H9 (cell line): ENCODE measurements around the gene CERS2. TPM values are rescaled to one million over a fixed set of nuclear protein-coding genes. Genes with fewer than 3 reads are reported as not detected.

Experiments used
- DNase-seq: peaks from one replicate; pipeline ENCODE4 v3.0.0-alpha.2; 2017
- H2AFZ ChIP-seq: one replicate; pipeline ENCODE4 v1.6.1; 2013; ENCODE audit warnings: mild to moderate bottlenecking, low read length, control low read depth, moderate library complexity
- H2AK5ac ChIP-seq: 2 replicates; pipeline ENCODE4 v1.6.1; 2013; ENCODE audit warnings: low read length, control low read depth, mixed read lengths; ENCODE audit not compliant: insufficient read length
- H2BK120ac ChIP-seq: one replicate; pipeline ENCODE4 v1.6.1; 2013; ENCODE audit warnings: low read depth, mild to moderate bottlenecking, low read length, control low read depth, inconsistent platforms; ENCODE audit not compliant: poor library complexity, severe bottlenecking
- H2BK12ac ChIP-seq: 2 replicates; pipeline ENCODE4 v1.6.1; 2013; ENCODE audit warnings: low read length, control low read depth, mixed read lengths, low read depth; ENCODE audit not compliant: insufficient read length
- H2BK15ac ChIP-seq: 2 replicates; pipeline ENCODE4 v1.6.1; 2013; ENCODE audit warnings: low read depth, low read length, control low read depth
- H2BK20ac ChIP-seq: one replicate; pipeline ENCODE4 v1.6.1; 2013; ENCODE audit warnings: low read depth, mild to moderate bottlenecking, low read length, control low read depth, inconsistent platforms; ENCODE audit not compliant: poor library complexity, severe bottlenecking
- H2BK5ac ChIP-seq: 2 replicates; pipeline ENCODE4 v1.6.1; 2013; ENCODE audit warnings: low read length, control low read depth, mixed read lengths; ENCODE audit not compliant: insufficient read length
- H3K14ac ChIP-seq: 2 replicates; pipeline ENCODE4 v1.6.1; 2013; ENCODE audit warnings: low read length, control low read depth; ENCODE audit not compliant: insufficient read depth
- H3K18ac ChIP-seq: 2 replicates; pipeline ENCODE4 v1.6.1; 2013; ENCODE audit warnings: low read depth, mild to moderate bottlenecking, mixed read lengths, low read length, control low read depth; ENCODE audit not compliant: insufficient read length
- H3K23ac ChIP-seq: 2 replicates; pipeline ENCODE4 v1.6.1; 2013; ENCODE audit warnings: low read length, control low read depth, mixed read lengths, low read depth; ENCODE audit not compliant: insufficient read length
- H3K23me2 ChIP-seq: 2 replicates; pipeline ENCODE4 v1.6.1; 2013; ENCODE audit warnings: low read depth, mild to moderate bottlenecking, mixed read lengths, low read length, control low read depth; ENCODE audit not compliant: insufficient read length, poor library complexity, severe bottlenecking
- H3K27ac ChIP-seq: 2 replicates; pipeline ENCODE4 v1.5.1; 2013; ENCODE audit warnings: low read length, control low read depth, mixed read lengths, low read depth; ENCODE audit not compliant: insufficient read length
- H3K27me3 ChIP-seq: 2 replicates; pipeline ENCODE4 v1.6.1; 2013; ENCODE audit warnings: low read length, control low read depth, inconsistent platforms; ENCODE audit not compliant: insufficient read depth
- H3K4ac ChIP-seq: 2 replicates; pipeline ENCODE4 v1.6.1; 2013; ENCODE audit warnings: low read depth, mild to moderate bottlenecking, control low read depth, inconsistent platforms, low read length, moderate library complexity
- H3K4me1 ChIP-seq: 2 replicates; pipeline ENCODE4 v1.6.1; 2013; ENCODE audit warnings: low read length, control low read depth, inconsistent platforms; ENCODE audit not compliant: insufficient read depth
- H3K4me2 ChIP-seq: 2 replicates; pipeline ENCODE4 v1.6.1; 2013; ENCODE audit warnings: low read length, control low read depth, mixed read lengths; ENCODE audit not compliant: insufficient read length, insufficient read depth
- H3K56ac ChIP-seq: 2 replicates; pipeline ENCODE4 v1.6.1; 2013; ENCODE audit warnings: low read depth, mild to moderate bottlenecking, mixed read lengths, low read length, control low read depth; ENCODE audit not compliant: insufficient read length
- H3K79me1 ChIP-seq: 2 replicates; pipeline ENCODE4 v1.6.1; 2013; ENCODE audit warnings: low read depth, mild to moderate bottlenecking, moderate library complexity, low read length, control low read depth, inconsistent platforms; ENCODE audit not compliant: insufficient read depth, poor library complexity, severe bottlenecking
- H3K79me2 ChIP-seq: 2 replicates; pipeline ENCODE4 v1.6.1; 2013; ENCODE audit warnings: low read length, control low read depth, inconsistent platforms; ENCODE audit not compliant: insufficient read depth
- H3K9ac ChIP-seq: 2 replicates; pipeline ENCODE4 v1.6.1; 2013; ENCODE audit warnings: low read length, control low read depth, mixed read lengths; ENCODE audit not compliant: insufficient read length; ENCODE audit errors: extremely low read depth
- H3K9me3 ChIP-seq: one replicate; pipeline ENCODE4 v1.6.1; 2013; ENCODE audit warnings: low read depth, low read length, inconsistent platforms; ENCODE audit not compliant: control insufficient read depth
- H3T11ph ChIP-seq: one replicate; pipeline ENCODE4 v1.6.1; 2013; ENCODE audit warnings: mild to moderate bottlenecking, low read length, control low read depth, inconsistent platforms
- H4K20me1 ChIP-seq: one replicate; pipeline ENCODE4 v1.6.1; 2013; ENCODE audit not compliant: control insufficient read depth, insufficient read length, insufficient read depth
- H4K5ac ChIP-seq: 2 replicates; pipeline ENCODE4 v1.6.1; 2013; ENCODE audit warnings: low read depth, mild to moderate bottlenecking, mixed read lengths, low read length, control low read depth; ENCODE audit not compliant: insufficient read length
- H4K8ac ChIP-seq: replicated peaks from 2 replicates; pipeline ENCODE4 v1.6.1; 2013; ENCODE audit warnings: low read length, control low read depth, mixed read lengths, low read depth; ENCODE audit not compliant: insufficient read length
- H4K91ac ChIP-seq: 2 replicates; pipeline ENCODE4 v1.6.1; 2013; ENCODE audit warnings: low read depth, mild to moderate bottlenecking, moderate library complexity, mixed read lengths, low read length, control low read depth; ENCODE audit not compliant: insufficient read length
- H3K27ac Mint-ChIP-seq, 3 experiments: 2 replicates in 2 of 3; 3 replicates in 1 of 3; pipeline ENCODE4 v1.8.0; 2020 to 2021; ENCODE audit warnings: mixed read lengths in 3 of 3, mild to moderate bottlenecking in 1 of 3, moderate library complexity in 1 of 3
- H3K27me3 Mint-ChIP-seq: 2 replicates; pipeline ENCODE4 v1.8.0; 2021; ENCODE audit warnings: low read depth, mild to moderate bottlenecking, moderate library complexity, mixed read lengths
- H3K36me3 Mint-ChIP-seq, 3 experiments: 2 replicates in 2 of 3; 3 replicates in 1 of 3; pipeline ENCODE4 v1.8.0; 2020 to 2021; ENCODE audit warnings: low read depth in 3 of 3, mixed read lengths in 3 of 3; ENCODE audit not compliant: insufficient read depth in 1 of 3
- H3K4me1 Mint-ChIP-seq, 2 experiments: 2 replicates each; pipeline ENCODE4 v1.8.0; 2020; ENCODE audit warnings: mixed read lengths in 2 of 2
- H3K4me3 Mint-ChIP-seq, 2 experiments: 2 replicates in 1 of 2; 3 replicates in 1 of 2; pipeline ENCODE4 v1.8.0; 2020 to 2021; ENCODE audit warnings: mild to moderate bottlenecking in 2 of 2, mixed read lengths in 2 of 2, moderate library complexity in 1 of 2
- H3K9me3 Mint-ChIP-seq, 2 experiments: 2 replicates in 1 of 2; 3 replicates in 1 of 2; pipeline ENCODE4 v1.8.0; 2020; ENCODE audit warnings: mild to moderate bottlenecking in 2 of 2, mixed read lengths in 2 of 2, moderate library complexity in 1 of 2
- CTCF ChIP-seq: fragments of 200-600 bp; sonication (generic); conservative IDR thresholded peaks from 3 replicates; pipeline ENCODE4 v1.8.0; 2021; ENCODE audit warnings: antibody characterized with exemption, mild to moderate bottlenecking
- WGBS: extraction: QIAGEN DNeasy Blood & Tissue Kit; methylation state at CpG from one replicate; pipeline ENCODE4 v1.1.7; 2013; ENCODE audit warnings: missing lambda C conversion rate, low lambda C conversion rate, mixed read lengths; ENCODE audit not compliant: insufficient read length; ENCODE audit errors: extremely low coverage; 5-methylcytosine and 5-hydroxymethylcytosine counted together
- total RNA-seq: library from RNA; stranded (reverse); gene quantifications from 2 replicates; pipeline ENCODE4 v1.2.1, GENCODE V29; 2021

CERS2 gene
- total RNA-seq, 1 experiment from 2014 or later = 201 TPM

- H4K20me1 ChIP-seq = no peaks in the 10 kb centered on the region
- H3K4me3 Mint-ChIP-seq = peak overlapping the region in 1 of 2 experiments; percentile 5; a peak in 3 of 5 replicates
- no peak overlapping the region for H2BK5ac ChIP-seq
- H4K91ac ChIP-seq = no peak overlapping the region
- H3K14ac ChIP-seq = peak overlapping the region; percentile 47
- no peaks in the 10 kb centered on the region for H3K23me2 ChIP-seq
- peaks cover 41 to 48% of the 10 kb centered on the region in 2 experiments for H3K4me1 Mint-ChIP-seq
- H2BK20ac ChIP-seq = no peak overlapping the region
- H2AFZ ChIP-seq = no peak overlapping the region
- peak overlapping the region; percentile 32 for H3K4me2 ChIP-seq
- DNase-seq = peak; percentile 95
- H3K56ac ChIP-seq = no peak overlapping the region
- H4K8ac ChIP-seq = no peak overlapping the region
- H3K18ac ChIP-seq = peak overlapping the region; percentile 68
- H3K79me2 ChIP-seq = no peaks in the 10 kb centered on the region
- peaks cover 18% of the 10 kb centered on the region; the same call in 1 of the 2 replicates for H3K4me1 ChIP-seq
- no peak overlapping the region for H2BK120ac ChIP-seq
- no peak for TF ChIP-seq CTCF
- no peak overlapping the region for H3K9ac ChIP-seq
- no peaks in the 10 kb centered on the region for H3K27me3 Mint-ChIP-seq
- H3K27ac ChIP-seq = no peak overlapping the region
- no peak overlapping the region for H2AK5ac ChIP-seq
- no peaks in the 10 kb centered on the region for H3K79me1 ChIP-seq
- no peak overlapping the region for H3K23ac ChIP-seq
- H3T11ph ChIP-seq = no peak overlapping the region
- no peaks in the 10 kb centered on the region for H3K27me3 ChIP-seq
- H4K5ac ChIP-seq = no peak overlapping the region
- no peaks in the 10 kb centered on the region for H3K9me3 ChIP-seq
- H2BK12ac ChIP-seq = no peak overlapping the region
- no CpG with 5 or more reads among the region's 6 CpGs for WGBS
- H2BK15ac ChIP-seq = no peak overlapping the region
- H3K36me3 Mint-ChIP-seq = no peaks in the 10 kb centered on the region
- H3K27ac Mint-ChIP-seq = peak overlapping the region; percentile 63 to 91 (median 83); a peak in 6 of 7 replicates
- H3K4ac ChIP-seq = no peak overlapping the region
- no peaks in the 10 kb centered on the region for H3K9me3 Mint-ChIP-seq
Observed at GRCh38 chr1:150981177-150981804, 6.7 kb upstream of the CERS2 start.
